Omental fat pad (tissue), 4 donors: ENCODE data around the gene SCGB1C1. TPM values are rescaled to one million over a fixed set of nuclear protein-coding genes. Genes with fewer than 3 reads are reported as not detected.

Experiments used
- ATAC-seq: fragments of 150-250 bp; one replicate; pipeline ENCODE4 v1.9.1; 2016; ENCODE audit warnings: mild to moderate bottlenecking, moderate library complexity; ENCODE audit not compliant: low FRiP score
- DNase-seq: peaks from one replicate; pipeline ENCODE4 v3.0.0-alpha.2; 2019; ENCODE audit warnings: low spot score
- total RNA-seq, 4 donors: library from RNA; depleted of rRNA; stranded (reverse); fragments of >200 nt; gene quantifications; one replicate each; pipeline ENCODE4 v1.1.0, GENCODE V29; 2016
- TF ChIP-seq, protein P1 (sequence below), 3 donors: fragments of 450-650 bp; IDR thresholded peaks; one replicate each; pipeline ENCODE4 v1.5.1; 2016 to 2017; ENCODE audit warnings: antibody characterized with exemption in 3 of 3, mild to moderate bottlenecking in 3 of 3, moderate library complexity in 2 of 3

The SCGB1C1 gene
- total RNA-seq, 4 donors from 2014 or later = not detected

DNA sequence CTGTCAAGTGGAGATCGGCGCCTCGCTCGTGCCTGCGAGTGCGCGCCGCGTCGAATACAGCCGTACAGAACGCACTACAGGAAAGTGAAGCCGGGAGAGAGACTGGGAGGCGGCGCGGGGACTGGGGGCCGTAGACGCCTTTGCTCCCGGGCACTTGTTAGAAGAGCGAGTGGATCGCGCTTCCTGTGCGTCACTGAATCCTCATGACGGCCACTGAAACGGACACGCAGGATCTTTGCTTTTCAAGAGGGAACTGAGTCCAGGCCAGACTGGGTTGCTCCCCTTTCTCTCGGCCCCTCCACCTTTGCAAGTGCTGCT, 14.9 kb downstream of the SCGB1C1 start:
- no peak for ATAC-seq
- TF ChIP-seq, protein P1, sequence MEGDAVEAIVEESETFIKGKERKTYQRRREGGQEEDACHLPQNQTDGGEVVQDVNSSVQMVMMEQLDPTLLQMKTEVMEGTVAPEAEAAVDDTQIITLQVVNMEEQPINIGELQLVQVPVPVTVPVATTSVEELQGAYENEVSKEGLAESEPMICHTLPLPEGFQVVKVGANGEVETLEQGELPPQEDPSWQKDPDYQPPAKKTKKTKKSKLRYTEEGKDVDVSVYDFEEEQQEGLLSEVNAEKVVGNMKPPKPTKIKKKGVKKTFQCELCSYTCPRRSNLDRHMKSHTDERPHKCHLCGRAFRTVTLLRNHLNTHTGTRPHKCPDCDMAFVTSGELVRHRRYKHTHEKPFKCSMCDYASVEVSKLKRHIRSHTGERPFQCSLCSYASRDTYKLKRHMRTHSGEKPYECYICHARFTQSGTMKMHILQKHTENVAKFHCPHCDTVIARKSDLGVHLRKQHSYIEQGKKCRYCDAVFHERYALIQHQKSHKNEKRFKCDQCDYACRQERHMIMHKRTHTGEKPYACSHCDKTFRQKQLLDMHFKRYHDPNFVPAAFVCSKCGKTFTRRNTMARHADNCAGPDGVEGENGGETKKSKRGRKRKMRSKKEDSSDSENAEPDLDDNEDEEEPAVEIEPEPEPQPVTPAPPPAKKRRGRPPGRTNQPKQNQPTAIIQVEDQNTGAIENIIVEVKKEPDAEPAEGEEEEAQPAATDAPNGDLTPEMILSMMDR (IDR thresholded peaks at IDR 0.05) = no peak
- DNase-seq = no peak

DNA sequence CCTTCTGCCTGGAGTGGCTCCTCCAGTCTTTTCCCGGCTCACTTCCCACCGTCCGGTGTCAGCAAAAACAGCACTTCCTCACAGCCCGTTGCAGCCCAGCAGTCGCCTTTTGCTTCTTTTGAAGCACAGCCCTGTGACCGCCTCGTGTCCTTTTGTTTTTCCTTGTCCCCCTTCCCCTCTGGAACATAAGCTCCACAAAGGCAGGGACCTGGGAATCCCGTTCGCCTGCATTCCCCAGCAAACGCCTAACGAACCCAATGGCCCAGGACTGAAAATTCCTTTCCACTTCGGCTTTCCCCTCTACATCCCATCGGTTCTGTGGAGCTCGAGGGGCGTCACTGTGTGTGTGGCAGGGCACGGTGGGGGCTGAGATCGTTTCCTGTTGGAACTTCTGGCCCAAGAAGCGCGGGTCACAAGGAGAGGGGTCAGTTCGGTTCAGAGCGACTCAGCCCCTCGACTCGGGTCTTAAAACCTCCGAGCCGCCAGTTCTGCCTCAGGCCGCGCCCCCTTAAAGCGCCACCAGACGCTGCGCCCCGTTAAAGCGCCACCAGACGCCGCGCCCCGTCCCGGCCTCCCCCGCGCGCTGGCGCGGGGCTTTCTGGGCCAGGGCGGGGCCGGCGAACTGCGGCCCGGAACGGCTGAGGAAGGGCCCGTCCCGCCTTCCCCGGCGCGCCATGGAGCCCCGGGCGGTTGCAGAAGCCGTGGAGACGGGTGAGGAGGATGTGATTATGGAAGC, 15.5 kb downstream of the SCGB1C1 start:
- peak; percentile 50 for ATAC-seq
- no peak for DNase-seq
- TF ChIP-seq, protein P1 (IDR thresholded peaks at IDR 0.05) = no peak

DNA sequence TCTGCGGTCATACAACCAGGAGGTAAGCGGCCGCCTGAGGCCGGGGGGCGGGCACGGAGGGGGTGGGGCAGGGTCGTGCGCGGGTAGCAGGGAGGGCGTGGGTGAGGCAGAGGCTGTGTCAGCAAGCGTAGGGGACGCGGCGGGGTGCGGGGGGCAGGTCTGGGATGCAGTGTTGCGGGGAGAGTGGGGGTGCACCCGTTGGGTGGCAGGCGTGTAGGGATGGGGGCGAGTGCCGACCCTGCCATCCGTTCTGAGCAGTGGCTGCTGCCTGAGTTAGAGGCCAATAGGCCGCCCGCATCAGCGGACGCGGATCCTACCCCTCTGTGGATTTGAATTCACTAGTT, 16.0 kb downstream of the SCGB1C1 start:
- TF ChIP-seq, protein P1 (IDR thresholded peaks at IDR 0.05) = no peak
- ATAC-seq = no peak
- no peak for DNase-seq

DNA sequence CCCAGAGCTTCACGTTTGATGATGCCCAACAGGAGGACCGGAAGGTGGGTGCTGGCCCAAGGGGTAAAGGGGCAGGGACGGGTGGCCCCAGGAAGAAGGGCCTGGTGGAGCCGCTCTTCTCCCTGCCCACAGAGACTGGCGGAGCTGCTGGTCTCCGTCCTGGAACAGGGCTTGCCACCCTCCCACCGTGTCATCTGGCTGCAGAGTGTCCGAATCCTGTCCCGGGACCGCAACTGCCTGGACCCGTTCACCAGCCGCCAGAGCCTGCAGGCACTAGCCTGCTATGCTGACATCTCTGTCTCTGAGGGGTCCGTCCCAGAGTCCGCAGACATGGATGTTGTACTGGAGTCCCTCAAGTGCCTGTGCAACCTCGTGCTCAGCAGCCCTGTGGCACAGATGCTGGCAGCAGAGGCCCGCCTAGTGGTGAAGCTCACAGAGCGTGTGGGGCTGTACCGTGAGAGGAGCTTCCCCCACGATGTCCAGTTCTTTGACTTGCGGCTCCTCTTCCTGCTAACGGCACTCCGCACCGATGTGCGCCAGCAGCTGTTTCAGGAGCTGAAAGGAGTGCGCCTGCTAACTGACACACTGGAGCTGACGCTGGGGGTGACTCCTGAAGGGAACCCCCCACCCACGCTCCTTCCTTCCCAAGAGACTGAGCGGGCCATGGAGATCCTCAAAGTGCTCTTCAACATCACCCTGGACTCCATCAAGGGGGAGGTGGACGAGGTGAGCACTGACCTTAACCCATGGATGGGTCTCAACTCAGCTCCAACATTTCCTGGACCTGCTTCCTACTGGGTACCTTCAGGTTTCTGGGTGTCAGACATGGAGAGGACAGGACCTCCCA, 16.6 kb downstream of the SCGB1C1 start:
- TF ChIP-seq, protein P1 (IDR thresholded peaks at IDR 0.05) = no peak
- DNase-seq (no peak), ATAC-seq (no peak)

DNA sequence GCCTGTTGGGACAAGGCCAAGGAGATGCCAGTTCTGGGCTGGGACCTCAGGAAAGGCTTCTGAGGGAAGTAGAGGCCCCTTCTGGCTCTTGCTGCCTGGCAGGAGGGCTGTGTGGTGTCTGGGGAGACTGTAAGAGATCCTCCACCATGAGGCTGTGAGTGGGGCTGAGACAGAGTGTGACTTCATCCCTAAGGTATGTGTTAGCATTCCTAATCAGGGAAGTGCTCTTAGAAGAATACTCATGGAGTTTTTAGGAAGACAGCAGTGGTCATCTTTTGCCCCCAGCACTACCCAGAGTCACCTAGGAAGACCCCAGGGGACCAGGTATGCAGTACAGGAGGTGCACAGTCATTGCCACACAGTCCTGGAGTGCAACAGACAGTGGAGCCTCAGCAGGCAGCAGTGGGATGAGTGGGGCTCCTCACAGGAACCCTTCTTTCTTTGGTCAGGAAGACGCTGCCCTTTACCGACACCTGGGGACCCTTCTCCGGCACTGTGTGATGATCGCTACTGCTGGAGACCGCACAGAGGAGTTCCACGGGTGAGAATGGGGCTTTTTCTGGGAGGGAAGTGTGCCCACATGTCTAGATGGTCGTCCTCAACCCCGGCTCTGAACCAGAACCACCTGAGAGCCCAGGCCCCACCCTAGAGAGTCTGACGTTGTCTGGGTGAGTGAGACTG, 17.4 kb downstream of the SCGB1C1 start:
- ATAC-seq = no peak
- TF ChIP-seq, protein P1 (IDR thresholded peaks at IDR 0.05) = no peak
- no peak for DNase-seq

DNA sequence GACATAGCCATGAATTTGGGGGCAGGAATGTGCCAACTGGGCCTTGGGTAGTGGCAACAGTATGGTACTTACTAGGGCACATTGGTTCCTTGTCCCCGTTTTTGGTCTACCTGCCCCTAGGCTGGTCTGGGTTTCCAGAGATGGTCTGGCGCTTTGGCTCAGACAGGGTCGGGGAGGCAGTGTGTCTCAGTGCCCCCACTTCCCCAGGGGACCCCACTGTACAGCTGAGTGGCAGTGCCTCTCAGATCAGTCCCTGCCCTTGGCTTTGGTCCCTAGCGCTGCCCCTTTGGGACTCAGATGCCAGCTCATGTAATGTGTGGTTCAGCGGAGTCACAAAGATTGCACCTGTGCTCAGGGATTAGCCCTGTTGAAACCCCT, 17.9 kb downstream of the SCGB1C1 start:
- TF ChIP-seq, protein P1 (IDR thresholded peaks at IDR 0.05) = no peak
- no peak for ATAC-seq
- DNase-seq = no peak
